ENCODE data around the gene NFIX. TPM values are rescaled to one million over a fixed set of nuclear protein-coding genes. Genes with fewer than 3 reads are reported as not detected.

NFIX gene
- total and polyA plus RNA-seq, 2 of the 13 experiments (the other 11 are each of a cell fraction or from before 2014, with no cell fraction given), result 3.4 to 5.4 TPM

DNA sequence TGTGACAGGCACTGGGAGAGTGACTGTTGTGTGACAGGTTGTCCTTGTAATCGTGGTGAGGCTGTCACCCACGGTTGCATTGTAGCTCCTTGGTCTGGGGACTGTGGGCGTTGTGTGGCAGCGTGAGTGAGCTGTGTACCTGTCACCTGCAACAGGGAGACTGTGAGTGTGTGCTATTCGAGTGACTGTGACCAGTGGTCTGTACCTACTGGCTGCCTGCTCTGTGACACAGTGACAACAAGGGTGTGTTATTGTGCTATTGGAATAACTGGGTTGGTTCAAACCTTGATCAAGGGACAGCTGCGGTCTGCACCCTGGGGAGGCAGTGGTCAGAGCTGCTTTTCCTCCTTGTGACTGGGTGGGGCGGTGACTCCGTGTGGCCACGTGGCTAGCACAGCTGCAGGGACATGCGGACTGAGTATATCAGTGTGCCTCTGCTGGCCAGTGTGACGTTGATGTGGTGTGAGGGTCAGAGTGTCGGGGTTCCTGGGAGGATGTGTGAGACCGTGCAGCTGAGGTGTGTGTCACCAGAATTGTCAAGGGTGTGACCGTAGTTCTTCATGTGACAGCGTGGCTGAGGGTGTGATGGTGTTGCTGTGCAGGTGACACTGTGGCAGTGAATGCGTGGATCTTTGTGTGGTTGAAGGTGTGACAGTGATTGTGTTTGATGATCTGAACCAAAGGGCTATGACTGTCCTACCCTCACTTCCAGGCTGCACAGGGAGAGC, 10.1 kb upstream of the NFIX start (continued):
- TF ChIP-seq TIGD3 (CRISPR knock-in tag; IDR thresholded peaks at IDR 0.05; ENCODE audit: borderline replicate concordance) (0 out of 2 replicates have a peak, but pooled peaks have one; percentile 73), TBX2 (CRISPR knock-in tag; IDR thresholded peaks at IDR 0.05; ENCODE audit: borderline replicate concordance) (peak; percentile 29; the same call in 1 of the 2 replicates), ZNF616 (CRISPR knock-in tag; IDR thresholded peaks at IDR 0.05; ENCODE audit: low read depth) (peak; percentile 61; the same call in 1 of the 2 replicates), FLYWCH1 (CRISPR knock-in tag; IDR thresholded peaks at IDR 0.05) (no peak), TGIF2 (CRISPR knock-in tag; IDR thresholded peaks at IDR 0.05) (peak; percentile 94), MYC (CRISPR knock-in tag; IDR thresholded peaks at IDR 0.05; ENCODE audit: borderline replicate concordance) (peak; percentile 93), DZIP1 (CRISPR knock-in tag; IDR thresholded peaks at IDR 0.05) (no peak), SP5 (CRISPR knock-in tag; IDR thresholded peaks at IDR 0.05; ENCODE audit: borderline replicate concordance, low read depth) (no peak), EP300 (IDR thresholded peaks at IDR 0.05; ENCODE audit: low read depth in 2 of 2, low read length in 2 of 2) (0 out of 4 replicates have a peak, but pooled peaks of 1 of the 2 experiments have one; percentile 32), EP300 (CRISPR knock-in tag; IDR thresholded peaks at IDR 0.05; ENCODE audit: borderline replicate concordance) (no peak), ZNF205 (CRISPR knock-in tag; IDR thresholded peaks at IDR 0.05) (peak; percentile 16; the same call in 1 of the 2 replicates), HHEX (CRISPR knock-in tag; IDR thresholded peaks at IDR 0.05) (no peak), FOXP1 (IDR thresholded peaks at IDR 0.05) (no peak), FOXP1 (CRISPR knock-in tag; IDR thresholded peaks at IDR 0.05) (no peak), STAG1 (CRISPR knock-in tag; IDR thresholded peaks at IDR 0.05) (0 out of 2 replicates have a peak, but pooled peaks have one; percentile 6), HDAC1 (CRISPR knock-in tag; IDR thresholded peaks at IDR 0.05) (peak; percentile 62), ZNF709 (CRISPR knock-in tag; IDR thresholded peaks at IDR 0.05) (no peak), RFX1 (IDR thresholded peaks at IDR 0.05) (no peak), ZMYM3 (CRISPR knock-in tag; IDR thresholded peaks at IDR 0.05) (no peak; the same call in 1 of the 2 replicates), ZNF343 (CRISPR knock-in tag; IDR thresholded peaks at IDR 0.05) (peak; percentile 73; the same call in 1 of the 2 replicates), ZBTB1 (CRISPR knock-in tag; IDR thresholded peaks at IDR 0.05; ENCODE audit: borderline replicate concordance) (0 out of 2 replicates have a peak, but pooled peaks have one; percentile 10), ZNF660 (CRISPR knock-in tag; IDR thresholded peaks at IDR 0.05; ENCODE audit: borderline replicate concordance, low read depth) (no peak), ZFP36 (IDR thresholded peaks at IDR 0.05; ENCODE audit: borderline replicate concordance, low read depth, low read length, partially characterized antibody) (no peak), ZNF430 (CRISPR knock-in tag; IDR thresholded peaks at IDR 0.05) (no peak), GZF1 (CRISPR knock-in tag; IDR thresholded peaks at IDR 0.05) (peak; percentile 74; the same call in 1 of the 2 replicates)
